Renal cortex interstitium (tissue), 11 donors: Measurements from ENCODE around the gene CERS1. TPM values are rescaled to one million over a fixed set of nuclear protein-coding genes. Genes with fewer than 3 reads are reported as not detected.

Experiments used
- DNase-seq, 11 donors: peaks; one replicate each; pipeline ENCODE4 v3.0.0-alpha.2; 2013; ENCODE audit warnings: low read depth in 9 of 11, low spot score in 4 of 11; ENCODE audit errors: extremely low read depth in 1 of 11
- polyA plus RNA-seq, 3 donors: library from polyadenylated mRNA; unstranded; fragments of 120-200 nt; gene quantifications; one replicate each; pipeline ENCODE4 v1.2.1, GENCODE V29; 2013; ENCODE audit not compliant: insufficient read length in 3 of 3

CERS1 gene
- polyA plus RNA-seq, 3 donors, result 4.5 to 8.1 (median 7.2) TPM

DNA sequence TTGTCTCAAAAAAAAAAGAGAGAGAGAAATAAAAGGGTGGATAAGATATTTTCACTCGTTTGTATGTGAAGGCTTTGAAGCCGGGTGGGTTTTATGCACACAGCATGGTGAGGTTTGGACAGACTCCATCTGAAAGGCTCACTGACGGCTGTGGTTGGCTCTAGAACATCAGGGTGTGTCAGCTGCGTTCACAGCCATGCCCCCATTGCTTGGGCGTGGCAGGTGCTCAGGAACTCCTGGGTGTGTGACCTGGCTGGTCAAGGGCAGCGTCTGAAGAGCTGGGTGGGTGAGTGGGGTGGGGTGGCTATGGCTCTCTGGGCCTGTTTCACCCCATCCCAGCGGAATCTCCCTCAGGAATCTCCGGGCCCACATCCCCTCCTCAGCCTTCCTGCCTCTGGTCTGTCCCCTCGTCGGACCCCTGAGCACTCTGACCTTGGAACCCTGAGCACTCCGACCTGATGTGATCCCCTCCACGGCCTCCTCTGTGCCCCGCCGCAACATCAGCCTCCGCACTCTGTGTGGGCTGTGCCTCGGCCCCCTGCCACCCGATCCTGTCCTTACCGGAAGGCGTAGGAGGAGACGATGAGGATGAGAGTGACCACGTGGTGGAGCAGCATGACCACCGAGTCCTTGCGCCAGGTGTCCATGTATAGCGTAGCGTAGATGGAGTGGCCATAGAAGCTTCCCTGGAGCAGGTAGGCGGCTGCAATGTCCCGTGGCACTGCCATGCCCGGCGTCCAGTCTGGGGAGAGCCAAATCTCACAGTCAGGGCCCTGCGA is 12.2 kb downstream of the CERS1 start:
- DNase-seq, result no peak

DNA sequence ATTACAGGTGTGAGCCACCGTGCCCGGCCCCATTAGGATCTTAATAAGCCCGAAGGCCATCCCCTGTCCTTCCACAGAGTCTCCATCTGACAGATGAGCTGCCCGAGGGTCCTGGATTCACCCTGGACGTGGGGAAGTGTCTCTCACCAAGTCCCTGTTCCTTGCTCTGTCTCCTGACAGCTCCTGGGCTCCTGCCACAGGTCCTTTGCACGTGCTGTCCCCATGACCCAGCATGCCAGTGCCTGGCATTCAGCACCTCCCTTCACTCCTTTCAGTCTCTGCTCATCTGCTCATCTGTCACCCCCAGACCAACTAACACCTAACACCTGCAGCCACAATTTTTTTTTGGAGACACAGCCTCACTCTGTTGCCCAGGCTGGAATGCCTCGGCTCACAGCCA is 14.5 kb downstream of the CERS1 start:
- DNase-seq, result no peak

DNA sequence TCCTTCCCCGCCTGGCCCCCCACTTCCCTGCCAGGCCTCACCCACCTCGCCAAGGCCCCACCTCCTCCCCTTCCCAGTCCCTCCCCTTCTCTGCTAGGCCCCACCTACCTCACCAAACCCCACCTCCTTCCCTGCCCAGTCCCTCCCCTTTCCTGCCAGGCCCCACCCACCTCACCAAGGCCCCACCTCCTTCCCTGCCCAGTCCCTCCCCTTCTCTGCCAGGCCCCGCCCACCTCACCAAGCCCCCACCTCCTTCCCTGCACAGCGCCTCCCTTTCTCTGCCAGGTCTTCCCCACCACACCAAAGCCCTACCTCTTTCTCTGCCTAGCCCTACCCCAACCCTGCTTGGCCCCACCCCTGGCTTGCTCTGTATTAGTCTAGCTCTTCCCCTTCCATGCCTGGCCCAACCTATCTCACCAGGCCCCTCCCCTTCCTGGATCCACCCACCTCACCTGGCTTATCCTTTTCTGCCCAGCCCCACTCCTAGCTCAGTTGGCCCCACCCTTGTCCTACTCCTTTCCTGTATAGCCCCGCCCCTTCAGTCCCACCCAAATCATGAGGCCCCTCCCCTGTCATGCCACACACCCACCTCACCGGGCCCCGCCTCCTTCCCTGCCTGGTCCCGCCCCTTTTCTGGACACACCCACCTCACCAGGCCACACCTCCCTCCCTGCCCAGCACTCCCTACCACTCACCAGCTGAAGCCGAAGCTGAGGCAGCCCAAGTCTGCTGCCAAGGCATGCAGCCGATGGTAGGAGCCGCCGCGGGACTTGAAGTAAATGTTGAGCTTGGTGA is 16.2 kb downstream of the CERS1 start:
- DNase-seq, result no peak

DNA sequence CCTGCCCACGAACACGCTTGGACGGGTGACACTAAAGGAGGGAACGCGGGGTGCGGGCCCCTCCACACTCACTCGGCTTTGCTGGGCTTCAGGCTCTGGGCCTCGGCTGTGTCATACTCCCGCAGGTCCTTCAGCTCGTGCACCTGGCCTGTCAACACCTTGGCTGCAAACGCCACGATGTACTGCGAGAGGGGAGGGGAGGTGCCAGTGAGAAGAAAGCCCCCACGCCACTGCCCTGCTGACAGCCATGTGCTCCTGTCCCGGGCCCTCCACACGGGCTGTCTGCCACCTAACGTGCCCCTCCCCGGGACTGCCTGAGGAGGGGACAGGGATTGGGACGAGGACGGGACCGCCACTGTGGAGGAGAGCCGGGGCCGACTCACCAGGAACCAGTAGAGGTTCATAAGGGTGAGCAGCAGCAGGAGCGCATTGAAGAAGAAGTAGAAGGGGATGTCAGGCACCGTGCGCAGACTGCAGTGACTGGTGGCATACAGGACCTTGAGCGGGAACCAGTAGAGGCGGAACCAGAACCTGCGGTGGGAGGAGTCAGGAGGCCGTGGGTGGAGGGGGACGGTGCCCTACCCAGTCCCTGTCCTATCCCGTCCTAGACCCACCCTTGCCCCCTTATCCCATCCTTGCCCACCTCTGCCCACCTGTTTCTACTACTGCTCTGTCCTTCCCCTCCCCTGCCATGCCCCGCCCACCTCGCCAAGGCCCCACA is 16.9 kb downstream of the CERS1 start:
- no peak for DNase-seq

DNA sequence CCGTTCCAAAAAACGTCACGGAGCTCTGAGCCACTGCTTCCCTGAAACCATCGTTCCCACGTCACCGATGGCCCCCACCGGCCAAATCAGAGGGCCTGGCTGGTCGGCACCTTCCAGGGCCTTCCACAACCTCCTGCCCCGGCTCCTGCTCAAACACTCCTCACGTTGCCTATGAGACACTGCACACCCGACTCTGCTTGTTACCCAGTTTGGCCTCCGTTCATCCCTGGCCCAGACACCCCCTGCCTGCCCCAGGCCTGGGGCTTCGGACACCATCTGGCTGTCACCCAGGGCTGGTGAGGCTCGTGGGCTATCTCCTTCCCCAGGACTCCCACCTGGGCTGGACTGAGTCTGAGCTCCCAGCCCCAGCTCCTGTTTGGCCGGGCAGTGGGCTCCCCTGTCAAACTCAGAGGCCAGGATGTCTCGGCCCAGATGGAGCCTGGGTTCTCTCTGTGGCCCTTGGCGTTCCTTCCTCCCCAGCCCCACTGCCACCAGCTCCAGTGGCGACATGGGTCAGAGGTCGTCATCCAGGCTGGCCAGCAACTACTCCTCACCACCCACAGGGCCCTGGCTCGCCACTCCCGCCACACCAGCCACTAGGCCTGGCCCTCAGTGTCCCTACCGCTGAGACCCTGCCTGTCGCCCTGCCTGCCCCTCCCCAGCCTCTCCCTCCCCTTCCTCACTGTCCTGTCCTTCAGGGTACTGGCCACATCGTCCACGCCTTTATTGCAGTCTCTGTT is 17.7 kb downstream of the CERS1 start:
- no peak for DNase-seq

DNA sequence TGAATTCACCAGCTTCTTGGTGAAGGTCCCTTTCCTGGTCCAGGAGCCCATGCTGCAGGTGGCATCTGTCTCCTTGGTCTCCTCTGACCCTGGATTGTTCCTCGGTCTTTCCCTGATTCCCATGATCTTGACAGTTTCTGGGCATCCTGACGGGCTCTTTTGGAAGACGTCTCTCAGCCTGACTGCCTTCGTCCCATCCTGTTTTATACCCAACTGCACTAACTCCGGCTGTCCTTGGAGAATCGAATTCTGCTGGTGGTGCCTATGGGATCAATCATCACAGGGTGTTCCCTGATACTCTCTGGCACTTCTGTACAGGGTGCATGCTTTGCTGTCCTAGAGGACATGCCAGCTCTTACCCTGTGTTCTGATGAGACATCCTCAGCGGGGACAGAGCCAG is 19.1 kb downstream of the CERS1 start:
- DNase-seq, result no peak

DNA sequence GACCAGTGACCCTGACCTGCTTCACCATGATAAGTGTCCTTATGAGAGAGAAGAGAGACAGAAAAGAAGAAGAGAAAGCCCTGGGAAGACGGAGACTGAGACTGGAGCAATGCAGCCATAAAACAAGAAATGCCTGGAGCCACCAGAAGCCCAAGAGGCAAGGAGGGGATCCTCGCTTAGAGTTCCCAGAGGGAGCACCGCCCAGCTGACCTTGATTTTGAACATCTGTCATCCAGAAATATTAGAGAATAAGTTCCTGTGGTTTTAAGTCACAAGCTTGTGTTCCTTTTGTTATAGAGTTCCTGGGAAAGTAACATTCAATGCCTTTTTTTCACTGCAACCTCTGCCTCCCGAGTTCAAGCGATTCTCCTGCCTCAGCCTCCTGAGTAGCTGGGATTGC is 20.2 kb downstream of the CERS1 start:
- no peak for DNase-seq

DNA sequence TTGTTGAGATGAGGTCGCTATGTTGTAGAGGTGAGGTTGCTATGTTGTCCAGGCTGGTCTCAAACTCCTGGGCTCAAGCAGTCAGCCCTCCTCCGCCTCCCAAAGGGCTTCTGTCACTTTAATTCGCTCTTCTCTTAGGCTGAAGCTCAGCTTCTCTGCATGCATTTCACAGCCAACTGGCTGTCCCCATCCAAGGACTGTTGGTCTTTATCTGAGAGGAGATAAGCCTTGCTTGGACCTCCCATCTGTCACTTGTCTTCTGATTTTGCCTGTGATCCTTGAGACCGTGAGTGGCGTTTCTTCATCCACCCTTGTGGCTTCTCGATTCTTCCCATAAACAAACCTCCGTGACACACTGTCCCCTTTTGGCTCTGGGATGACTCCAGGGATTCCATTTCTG is 24.4 kb downstream of the CERS1 start:
- no peak for DNase-seq

DNA sequence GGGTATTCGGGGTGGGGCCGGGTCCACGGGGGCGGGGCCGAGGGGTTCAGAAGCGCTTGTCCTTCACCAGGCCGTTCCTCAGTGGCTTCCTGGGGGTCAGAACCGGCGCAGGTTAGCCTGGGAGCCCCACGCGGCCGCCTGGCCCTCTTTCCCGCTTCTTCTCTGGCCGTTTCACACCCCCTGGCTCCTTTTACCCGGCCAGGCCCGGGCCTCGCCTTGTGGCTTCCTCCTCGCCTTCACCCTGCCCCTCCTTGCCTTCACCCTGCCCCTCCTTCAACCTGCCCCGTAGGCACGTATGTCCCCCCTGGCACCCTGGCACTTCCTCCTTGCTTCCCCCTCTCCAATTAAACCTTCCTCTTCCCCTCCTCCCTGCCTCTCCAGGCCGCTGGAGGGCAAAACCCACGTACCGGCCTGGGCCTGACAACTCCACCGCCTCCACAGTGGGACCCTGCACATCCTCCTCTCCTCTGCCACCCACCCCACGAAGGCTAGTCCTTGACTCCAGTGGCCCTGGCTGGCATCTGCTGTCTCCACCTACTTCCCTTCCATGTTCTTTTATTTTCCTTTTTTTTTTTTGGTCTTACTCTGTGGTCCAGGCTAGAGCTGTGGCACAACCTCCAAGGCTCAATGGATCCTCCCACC is 25.3 kb downstream of the CERS1 start:
- DNase-seq, result no peak

DNA sequence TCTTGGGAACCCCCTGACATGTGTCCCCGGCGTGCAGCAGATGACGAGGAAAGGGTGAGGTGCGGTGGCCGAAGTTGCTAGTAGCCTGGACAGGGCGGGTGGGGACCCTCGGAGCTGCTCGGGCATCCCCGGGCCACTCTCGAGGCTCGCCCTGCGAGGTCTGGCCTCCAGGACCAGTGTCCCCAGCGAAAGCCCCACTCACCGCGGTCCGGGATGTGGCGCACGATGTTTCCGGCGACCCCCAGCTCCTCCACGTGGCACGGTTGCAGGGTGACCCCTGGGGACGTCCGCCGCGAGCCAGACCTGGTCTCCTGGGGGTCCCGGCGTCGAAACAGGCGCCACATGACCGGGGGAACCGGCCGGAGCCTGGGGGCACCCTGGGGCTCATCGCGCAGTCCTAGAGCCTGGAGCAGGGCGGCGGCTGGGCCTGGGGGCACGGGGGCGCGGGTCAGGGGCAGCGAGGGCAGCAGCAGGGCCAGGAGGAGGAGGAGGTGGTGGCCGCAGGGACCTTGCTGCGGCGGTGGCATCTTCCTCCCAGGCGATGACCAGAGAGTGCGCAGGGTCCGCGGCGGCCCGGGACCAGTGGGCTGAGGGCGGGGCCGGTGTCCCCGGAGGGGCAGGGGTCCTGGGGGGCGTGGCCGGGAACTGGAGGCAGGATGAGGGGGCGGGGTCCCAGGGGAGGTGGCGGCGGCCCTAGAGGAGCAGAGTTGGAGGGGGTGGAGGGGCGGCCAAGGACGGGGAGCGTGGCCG is 26.0 kb downstream of the CERS1 start:
- DNase-seq, result no peak

DNA sequence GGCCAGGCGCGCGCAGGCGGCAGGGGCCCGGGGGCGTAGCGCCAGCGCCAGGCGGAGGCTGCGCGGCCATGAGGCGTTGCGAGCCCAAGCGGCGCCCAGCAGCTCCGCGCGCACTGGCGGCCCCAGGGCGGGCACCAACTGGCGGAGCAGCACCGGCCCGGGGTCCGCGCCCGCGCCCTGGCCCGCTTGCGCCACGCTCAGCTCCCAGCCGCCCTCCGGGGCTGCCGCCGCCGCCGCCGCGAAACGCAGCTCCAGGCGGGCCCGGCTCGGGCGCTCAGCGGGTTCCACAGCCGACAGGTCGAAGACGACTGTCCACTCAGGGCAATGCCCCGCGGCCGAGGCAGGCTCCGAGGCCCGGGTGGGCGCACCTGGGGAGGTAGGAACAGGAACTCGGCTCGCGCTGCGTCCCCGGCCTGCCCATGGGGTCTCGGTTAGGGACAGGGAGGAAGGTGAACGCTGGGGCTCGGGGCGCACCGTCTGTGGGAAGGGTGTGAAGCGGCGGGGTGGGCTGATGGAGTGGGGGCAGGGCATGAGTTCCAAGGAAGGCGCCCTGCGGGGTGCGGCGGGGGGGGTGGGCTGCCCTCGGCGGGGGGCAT is 26.8 kb downstream of the CERS1 start:
- DNase-seq, result no peak

DNA sequence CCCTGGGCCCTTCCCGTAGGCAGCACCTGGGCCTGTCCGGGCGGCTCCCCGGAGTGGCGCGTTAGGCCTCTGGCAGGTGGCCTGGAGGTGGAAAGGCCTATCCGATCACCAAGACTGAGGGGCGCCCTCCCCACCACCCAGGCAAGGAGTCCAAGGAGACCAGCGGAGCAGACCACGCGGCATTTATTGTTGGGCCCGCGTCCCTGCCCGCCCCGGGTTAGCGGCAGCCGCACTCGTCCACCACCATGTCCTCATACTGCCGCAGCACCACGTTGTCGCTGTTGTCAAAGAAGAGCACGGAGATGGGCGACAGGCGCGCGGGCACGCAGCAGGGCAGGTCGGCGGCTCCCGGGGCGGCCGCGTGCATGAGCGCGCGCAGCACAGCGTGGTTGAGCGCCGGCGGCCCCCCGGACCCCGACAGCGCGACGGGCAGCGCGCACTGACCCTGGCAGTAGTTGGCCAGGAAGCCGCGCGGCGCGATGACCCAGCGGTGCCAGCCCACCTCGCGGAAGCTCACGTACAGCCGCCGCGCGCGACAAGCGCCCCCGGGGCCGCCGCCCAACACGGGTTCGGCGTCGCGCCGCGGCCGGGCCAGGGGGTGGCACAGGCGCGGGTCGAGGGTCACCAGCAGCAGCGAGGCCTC is 27.5 kb downstream of the CERS1 start:
- DNase-seq, result no peak

DNA sequence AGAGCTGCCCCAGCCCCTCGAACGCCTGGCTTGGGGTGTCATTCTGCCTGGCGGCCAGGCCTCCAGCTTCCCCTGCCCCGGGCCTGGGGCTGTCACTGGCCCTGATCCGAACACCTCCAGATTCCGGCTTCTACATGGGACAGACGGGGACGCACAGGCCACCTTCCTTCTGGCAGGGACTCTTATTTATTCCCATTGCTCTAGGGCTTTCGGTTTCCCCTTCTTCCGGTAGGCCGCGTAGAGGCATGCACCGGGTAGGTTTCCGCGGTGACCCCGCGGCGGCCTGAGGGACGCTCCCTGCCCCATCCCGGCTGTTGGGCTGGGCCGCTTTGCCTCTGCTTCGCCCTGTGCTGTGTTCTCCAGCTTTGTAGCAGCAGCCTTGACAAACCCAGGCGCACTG is 28.2 kb downstream of the CERS1 start:
- DNase-seq, result no peak

DNA sequence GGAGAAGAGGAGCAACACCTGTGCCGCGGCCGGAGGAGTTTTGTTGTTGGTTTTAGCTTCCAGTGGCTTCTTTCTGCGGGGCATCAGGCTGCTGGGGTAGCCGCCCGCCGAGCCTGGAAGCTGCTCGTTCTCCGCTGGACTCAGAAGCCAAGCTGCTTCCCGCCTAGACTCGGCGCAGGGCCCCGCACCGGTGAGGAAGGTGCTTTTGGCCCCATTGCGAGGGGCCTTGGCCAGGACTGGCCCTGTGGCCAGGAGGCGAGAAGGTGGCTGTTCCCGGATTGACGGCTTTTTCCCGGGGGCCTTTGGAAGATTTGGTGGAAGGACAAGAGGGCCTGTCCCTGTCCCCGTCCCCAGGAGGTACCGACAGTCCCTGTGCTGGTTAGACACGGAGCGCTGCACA is 28.8 kb downstream of the CERS1 start:
- no peak for DNase-seq

DNA sequence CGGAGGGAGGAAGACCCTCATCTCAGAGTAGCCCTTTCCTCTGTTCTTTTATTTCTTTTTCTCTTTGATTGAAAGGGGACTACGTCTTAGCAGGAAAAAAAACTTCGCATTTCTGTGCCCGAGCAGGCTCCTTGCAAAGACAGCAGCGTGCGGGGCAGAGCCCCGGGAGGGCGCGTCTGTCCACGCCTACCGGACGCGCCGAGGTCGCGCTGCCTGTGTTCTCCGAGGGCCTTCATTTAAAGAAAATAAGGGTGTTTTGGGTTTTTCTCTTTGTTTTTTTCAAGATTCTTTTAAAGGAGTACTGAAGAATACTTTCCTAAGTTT is 29.2 kb downstream of the CERS1 start:
- no peak for DNase-seq

DNA sequence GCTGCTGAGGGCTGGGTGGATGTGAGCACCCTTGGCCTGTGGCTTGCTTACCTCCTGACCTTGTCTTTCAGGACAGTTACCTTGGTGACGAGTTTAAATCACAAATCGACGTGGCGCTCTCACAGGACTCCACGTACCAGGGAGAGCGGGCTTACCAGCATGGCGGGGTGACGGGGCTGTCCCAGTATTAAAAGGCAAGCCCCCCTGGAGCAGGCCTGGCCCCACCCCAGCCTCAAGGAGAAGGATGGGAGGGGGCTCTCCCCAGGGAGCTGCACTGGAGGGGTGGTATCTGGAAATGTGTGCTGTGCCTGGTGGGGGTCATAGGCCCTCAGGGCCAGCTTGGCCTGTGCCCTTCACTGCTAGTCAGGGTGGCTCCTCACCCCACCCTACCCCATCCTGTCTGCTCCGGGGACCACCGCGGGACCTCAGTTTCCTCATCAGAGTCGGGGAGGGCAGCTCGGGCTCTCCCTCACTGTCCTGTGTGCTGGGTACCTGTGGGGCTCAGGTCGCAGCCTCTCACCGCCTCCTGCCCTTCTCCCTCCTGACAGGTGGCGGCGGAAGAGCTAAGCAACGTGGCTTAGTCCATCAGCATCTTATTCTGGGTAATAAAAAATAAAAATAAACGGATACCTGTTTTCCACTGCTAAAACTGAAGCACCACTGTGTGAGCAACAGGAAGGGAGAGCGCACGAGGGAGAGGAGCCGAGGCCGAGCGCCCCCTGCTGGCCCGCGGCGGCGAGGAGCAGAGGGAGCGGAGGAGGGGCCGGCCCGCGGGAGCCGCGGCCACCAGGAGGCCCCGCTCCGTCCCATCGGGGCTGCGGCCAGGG is 29.8 kb downstream of the CERS1 start:
- peak in 2 of 11 donors; percentile 50 to 59 for DNase-seq
